ENCODE data around the gene CEP104.

DNA sequence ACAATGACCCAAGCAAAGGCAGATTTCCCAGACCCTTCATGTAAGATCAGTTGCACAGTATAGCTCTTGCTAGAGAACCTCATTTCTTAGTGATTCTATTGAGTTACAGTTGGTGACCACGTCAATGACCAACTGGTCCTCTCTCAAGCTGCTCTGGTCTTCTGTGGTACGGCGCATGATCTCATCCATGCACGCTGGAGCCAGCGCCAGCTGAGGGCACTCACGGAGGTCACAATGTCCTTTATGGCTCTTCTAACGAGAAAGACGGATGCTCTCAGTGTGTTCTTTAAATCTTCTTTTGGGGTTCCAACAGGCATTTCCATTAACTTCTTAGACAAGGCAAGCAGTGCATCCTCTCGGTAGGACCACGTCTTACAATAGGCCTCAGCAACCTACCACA is 22.3 kb downstream of the CEP104 start:
- TF ChIP-seq, protein P1, sequence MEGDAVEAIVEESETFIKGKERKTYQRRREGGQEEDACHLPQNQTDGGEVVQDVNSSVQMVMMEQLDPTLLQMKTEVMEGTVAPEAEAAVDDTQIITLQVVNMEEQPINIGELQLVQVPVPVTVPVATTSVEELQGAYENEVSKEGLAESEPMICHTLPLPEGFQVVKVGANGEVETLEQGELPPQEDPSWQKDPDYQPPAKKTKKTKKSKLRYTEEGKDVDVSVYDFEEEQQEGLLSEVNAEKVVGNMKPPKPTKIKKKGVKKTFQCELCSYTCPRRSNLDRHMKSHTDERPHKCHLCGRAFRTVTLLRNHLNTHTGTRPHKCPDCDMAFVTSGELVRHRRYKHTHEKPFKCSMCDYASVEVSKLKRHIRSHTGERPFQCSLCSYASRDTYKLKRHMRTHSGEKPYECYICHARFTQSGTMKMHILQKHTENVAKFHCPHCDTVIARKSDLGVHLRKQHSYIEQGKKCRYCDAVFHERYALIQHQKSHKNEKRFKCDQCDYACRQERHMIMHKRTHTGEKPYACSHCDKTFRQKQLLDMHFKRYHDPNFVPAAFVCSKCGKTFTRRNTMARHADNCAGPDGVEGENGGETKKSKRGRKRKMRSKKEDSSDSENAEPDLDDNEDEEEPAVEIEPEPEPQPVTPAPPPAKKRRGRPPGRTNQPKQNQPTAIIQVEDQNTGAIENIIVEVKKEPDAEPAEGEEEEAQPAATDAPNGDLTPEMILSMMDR (IDR thresholded peaks at IDR 0.05) = no peak
- TF ChIP-seq POLR2A (IDR thresholded peaks at IDR 0.05) = no peak
